Fibroblast of pulmonary artery (primary cell): ENCODE measurements around the gene PIEZO2.

Experiments used
- DNase-seq: peaks from one replicate; pipeline ENCODE4 v3.0.0-alpha.2; 2010; ENCODE audit warnings: low read depth
- H3K4me3 ChIP-seq: replicated peaks from 2 replicates; pipeline ENCODE4 v1.5.1; 2011; ENCODE audit warnings: low read depth, mild to moderate bottlenecking, control low read depth, low read length, moderate library complexity
- TF ChIP-seq, protein P1 (sequence below): IDR thresholded peaks from 2 replicates; pipeline ENCODE4 v1.5.1; 2011; ENCODE audit warnings: mild to moderate bottlenecking, control low read depth, low read length, inconsistent platforms; ENCODE audit errors: missing control alignments

Gene PIEZO2

DNA sequence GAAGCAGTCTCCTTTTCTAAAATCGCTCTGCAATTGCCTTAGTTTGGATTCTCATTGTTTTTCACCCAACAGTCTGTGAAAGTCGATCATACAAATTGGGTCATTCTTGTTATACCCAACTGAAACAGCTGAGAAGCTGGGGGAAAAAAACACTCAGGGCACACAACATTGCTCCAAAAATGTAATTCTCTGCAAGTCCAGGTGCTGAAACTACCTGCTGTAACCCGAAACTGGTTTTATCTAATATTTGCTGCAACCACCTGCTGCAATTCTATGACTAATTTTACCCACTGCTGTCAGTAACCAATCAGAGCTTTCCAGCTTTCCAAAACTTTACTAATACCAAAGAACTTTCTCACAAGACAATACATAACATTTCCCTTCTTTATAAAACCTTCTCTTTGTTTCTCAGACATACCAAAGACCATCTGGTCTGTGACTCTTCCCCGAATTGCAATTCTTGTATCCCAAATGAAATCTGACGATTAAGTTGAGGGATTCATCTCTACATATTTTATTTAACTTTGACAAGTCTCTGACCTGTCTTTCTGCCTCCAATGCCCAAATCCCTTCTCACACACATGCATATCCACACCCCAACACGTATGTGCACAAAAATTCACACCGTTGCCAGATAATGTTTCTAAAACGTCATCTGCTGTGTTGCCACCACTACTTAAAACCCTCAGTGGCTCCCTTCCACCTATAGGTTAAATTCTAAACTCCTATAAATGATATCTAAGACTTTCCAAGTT lies 198.3 kb downstream of the PIEZO2 start:
- no peak for DNase-seq
- TF ChIP-seq, protein P1, sequence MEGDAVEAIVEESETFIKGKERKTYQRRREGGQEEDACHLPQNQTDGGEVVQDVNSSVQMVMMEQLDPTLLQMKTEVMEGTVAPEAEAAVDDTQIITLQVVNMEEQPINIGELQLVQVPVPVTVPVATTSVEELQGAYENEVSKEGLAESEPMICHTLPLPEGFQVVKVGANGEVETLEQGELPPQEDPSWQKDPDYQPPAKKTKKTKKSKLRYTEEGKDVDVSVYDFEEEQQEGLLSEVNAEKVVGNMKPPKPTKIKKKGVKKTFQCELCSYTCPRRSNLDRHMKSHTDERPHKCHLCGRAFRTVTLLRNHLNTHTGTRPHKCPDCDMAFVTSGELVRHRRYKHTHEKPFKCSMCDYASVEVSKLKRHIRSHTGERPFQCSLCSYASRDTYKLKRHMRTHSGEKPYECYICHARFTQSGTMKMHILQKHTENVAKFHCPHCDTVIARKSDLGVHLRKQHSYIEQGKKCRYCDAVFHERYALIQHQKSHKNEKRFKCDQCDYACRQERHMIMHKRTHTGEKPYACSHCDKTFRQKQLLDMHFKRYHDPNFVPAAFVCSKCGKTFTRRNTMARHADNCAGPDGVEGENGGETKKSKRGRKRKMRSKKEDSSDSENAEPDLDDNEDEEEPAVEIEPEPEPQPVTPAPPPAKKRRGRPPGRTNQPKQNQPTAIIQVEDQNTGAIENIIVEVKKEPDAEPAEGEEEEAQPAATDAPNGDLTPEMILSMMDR = no peak
- no peak overlapping the region for H3K4me3 ChIP-seq

DNA sequence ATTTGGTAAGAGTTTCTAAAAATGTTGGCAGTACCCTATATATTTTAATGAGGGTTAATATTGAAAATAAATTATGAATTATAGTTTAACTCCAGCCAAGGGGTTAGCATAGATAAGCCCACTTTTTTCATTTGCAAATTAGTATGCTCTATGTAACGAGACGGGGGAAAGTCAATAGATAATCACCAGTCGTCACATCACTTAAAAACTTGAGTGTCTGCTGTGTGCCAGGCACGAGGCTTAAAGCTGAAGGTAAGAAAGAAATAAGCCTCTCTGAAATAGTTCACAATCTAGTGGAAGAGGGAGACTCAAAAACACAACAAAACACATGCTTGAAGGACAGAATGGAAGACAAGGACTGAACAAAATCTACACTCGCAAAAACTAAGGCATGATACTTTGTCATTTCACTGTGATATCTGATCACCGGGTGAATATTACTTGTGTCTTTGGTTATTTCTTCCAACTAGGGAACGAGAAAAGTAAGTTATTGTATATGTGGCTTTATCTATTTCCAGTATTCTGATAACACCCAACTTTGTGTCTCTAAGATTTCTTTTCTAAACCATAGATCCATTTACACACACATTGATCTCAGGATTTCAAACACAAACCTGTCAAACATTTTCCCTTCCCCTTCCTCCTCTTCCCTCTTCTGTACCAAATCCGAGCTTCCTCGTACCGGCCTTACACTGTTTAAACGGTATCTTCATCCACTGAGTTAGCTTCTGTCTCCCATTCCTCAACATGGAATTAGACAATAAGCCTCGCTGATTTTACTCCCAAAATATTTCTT lies 199.1 kb downstream of the PIEZO2 start:
- TF ChIP-seq, protein P1 = no peak
- no peak for DNase-seq
- no peak overlapping the region for H3K4me3 ChIP-seq

DNA sequence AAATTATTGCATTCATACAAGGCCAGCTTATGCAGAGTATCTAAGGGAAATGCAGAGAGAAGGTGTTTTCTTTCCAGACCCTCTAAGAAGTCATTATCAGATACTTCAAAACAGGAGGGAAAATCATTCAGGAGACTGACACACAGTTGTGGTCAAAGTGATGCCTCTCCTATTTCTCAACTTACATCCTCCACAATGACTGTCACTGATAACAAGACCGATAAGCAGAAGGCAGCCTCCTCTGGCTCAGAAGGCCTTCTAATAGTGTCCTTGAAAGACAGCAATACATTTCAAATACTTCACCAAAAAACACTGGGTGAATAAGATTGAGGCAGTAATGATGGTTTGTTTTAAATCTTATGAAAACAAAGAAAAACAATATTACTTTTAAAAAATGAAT lies 199.7 kb downstream of the PIEZO2 start:
- no peak for DNase-seq
- TF ChIP-seq, protein P1 = no peak
- H3K4me3 ChIP-seq = no peak overlapping the region

- TF ChIP-seq, protein P1 = no peak
- DNase-seq = no peak
- no peak overlapping the region for H3K4me3 ChIP-seq
Observed at GRCh38 chr18:10948421-10948820, 200.9 kb downstream of the PIEZO2 start.

GRCh38 chr18:10946058-10946457 lies 203.3 kb downstream of the PIEZO2 start:
- H3K4me3 ChIP-seq = no peak overlapping the region
- TF ChIP-seq, protein P1 = no peak
- no peak for DNase-seq

- DNase-seq = no peak
- H3K4me3 ChIP-seq = no peak overlapping the region
- TF ChIP-seq, protein P1 = no peak
Observed at GRCh38 chr18:10942998-10943397, 206.4 kb downstream of the PIEZO2 start.
